ENCODE results near the gene PEMT.

DNA sequence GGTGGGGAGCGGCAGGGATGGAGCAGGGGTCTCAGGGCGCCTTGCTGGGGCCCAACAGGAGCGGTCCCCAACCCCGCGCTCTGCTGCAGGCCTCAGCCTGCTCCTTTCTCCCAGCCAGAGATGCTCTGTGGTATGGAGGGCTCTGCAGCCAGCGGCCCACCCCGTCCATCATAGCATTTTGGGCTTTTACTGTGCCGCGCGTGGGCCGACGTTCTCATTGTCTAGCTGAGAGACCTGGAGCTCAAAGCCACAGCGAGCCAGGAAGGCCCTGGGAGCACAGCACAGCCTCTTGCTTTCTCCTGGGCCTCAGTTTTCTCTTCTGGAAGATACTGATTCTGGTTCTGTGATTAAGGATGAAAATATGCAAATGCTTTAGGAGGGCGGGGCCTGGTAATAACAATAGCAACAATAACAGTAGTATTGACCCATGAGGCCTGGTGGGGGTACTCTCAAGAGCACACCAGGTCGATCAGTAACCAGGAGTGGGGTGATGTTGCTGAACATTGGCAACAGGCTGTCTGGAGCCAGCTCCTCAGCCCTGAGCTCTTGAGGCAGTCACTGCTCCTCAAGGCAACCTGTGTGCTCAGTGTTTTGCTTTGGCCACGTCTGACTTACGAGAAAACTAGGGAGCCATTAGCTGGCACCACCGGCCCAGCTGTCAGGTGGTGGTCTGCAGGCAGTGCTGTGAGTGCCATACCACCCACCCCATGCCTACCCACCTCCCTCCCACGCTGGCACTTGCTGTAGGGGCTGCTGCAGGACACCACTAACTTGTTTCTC lies 94.3 kb downstream of the PEMT start:
- TF ChIP-seq, protein P1, sequence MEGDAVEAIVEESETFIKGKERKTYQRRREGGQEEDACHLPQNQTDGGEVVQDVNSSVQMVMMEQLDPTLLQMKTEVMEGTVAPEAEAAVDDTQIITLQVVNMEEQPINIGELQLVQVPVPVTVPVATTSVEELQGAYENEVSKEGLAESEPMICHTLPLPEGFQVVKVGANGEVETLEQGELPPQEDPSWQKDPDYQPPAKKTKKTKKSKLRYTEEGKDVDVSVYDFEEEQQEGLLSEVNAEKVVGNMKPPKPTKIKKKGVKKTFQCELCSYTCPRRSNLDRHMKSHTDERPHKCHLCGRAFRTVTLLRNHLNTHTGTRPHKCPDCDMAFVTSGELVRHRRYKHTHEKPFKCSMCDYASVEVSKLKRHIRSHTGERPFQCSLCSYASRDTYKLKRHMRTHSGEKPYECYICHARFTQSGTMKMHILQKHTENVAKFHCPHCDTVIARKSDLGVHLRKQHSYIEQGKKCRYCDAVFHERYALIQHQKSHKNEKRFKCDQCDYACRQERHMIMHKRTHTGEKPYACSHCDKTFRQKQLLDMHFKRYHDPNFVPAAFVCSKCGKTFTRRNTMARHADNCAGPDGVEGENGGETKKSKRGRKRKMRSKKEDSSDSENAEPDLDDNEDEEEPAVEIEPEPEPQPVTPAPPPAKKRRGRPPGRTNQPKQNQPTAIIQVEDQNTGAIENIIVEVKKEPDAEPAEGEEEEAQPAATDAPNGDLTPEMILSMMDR (conservative IDR thresholded peaks at IDR 0.05 in 1 of 2, IDR thresholded peaks at IDR 0.05 in 1 of 2; ENCODE audit: low read depth in 1 of 2, low read length in 2 of 2), result no peak
- TF ChIP-seq EZH2 (IDR thresholded peaks at IDR 0.05; ENCODE audit: low read length, missing control alignments), result no peak

Data from fibroblast of lung (primary cell).